H1 (cell line): ENCODE measurements around the gene LGALS16. TPM values are rescaled to one million over a fixed set of nuclear protein-coding genes. Genes with fewer than 3 reads are reported as not detected.

Experiments
- CTCF ChIA-PET: fragments of 300-600 bp; sonication (Branson Sonifier 250); formaldehyde crosslinking; loops from one replicate; lab custom pipeline; 2021; ENCODE audit not compliant: partially characterized antibody; lab: Charles Lee
- POLR2A ChIA-PET: fragments of 300-600 bp; sonication (Branson Sonifier 250); formaldehyde crosslinking; loops from one replicate; lab custom pipeline; 2021; ENCODE audit warnings: inconsistent platforms; ENCODE audit not compliant: partially characterized antibody; lab: Charles Lee
- DNase-seq, 2 experiments: peaks; one replicate each; pipeline versions ENCODE4 v3.0.0 to v3.0.0-alpha.2; 2010 to 2022; ENCODE audit warnings: low spot score in 2 of 2, low read depth in 1 of 2, mixed read lengths in 1 of 2
- FAIRE-seq: peaks from 2 replicates; lab custom pipeline; 2011; peaks lifted over from hg19 to GRCh38; lab: Jason Lieb, UNC
- H2AFZ ChIP-seq: 2 replicates; pipeline ENCODE4 v1.8.1; 2012; ENCODE audit warnings: low read length, inconsistent platforms
- H2AK5ac ChIP-seq: 2 replicates; pipeline ENCODE4 v1.6.1; 2013; ENCODE audit warnings: low read depth, low read length
- H2BK120ac ChIP-seq: replicated peaks from 2 replicates; pipeline ENCODE3; 2013; ENCODE audit warnings: low read depth, low read length, inconsistent platforms
- H2BK12ac ChIP-seq: 2 replicates; pipeline ENCODE4 v1.6.1; 2013; ENCODE audit warnings: low read depth, low read length
- H2BK15ac ChIP-seq: 2 replicates; pipeline ENCODE4 v1.6.1; 2013; ENCODE audit warnings: low read length
- H2BK20ac ChIP-seq: 2 replicates; pipeline ENCODE4 v1.6.1; 2013; ENCODE audit warnings: low read length
- H2BK5ac ChIP-seq: 2 replicates; pipeline ENCODE4 v1.6.1; 2013; ENCODE audit warnings: low read depth, low read length
- H3K14ac ChIP-seq: 2 replicates; pipeline ENCODE4 v1.6.1; 2013; ENCODE audit warnings: inconsistent platforms; ENCODE audit not compliant: insufficient read length
- H3K18ac ChIP-seq: 2 replicates; pipeline ENCODE4 v1.6.1; 2013; ENCODE audit warnings: low read length; ENCODE audit errors: extremely low read depth
- H3K23ac ChIP-seq: 2 replicates; pipeline ENCODE4 v1.6.1; 2013; ENCODE audit warnings: inconsistent platforms; ENCODE audit not compliant: insufficient read length
- H3K23me2 ChIP-seq: 2 replicates; pipeline ENCODE4 v1.6.1; 2013; ENCODE audit warnings: low read depth, low read length
- H3K27ac ChIP-seq: 2 replicates; pipeline ENCODE4 v1.6.1; 2011; ENCODE audit warnings: low read depth, low read length, inconsistent platforms
- H3K27me3 ChIP-seq, 4 experiments: replicated peaks in 1 of 4; 1 replicate in 1 of 4; 2 replicates in 3 of 4; pipeline versions ENCODE4 v1.6.1 to v1.8.1; 2011 to 2013; ENCODE audit warnings: low read length in 3 of 4, mild to moderate bottlenecking in 3 of 4, inconsistent platforms in 2 of 4, mixed read lengths in 2 of 4, moderate library complexity in 1 of 4; ENCODE audit not compliant: control insufficient read depth in 3 of 4, insufficient read depth in 3 of 4; ENCODE audit errors: extremely low read depth in 1 of 4
- H3K36me3 ChIP-seq, 4 experiments: 2 replicates each; pipeline versions ENCODE4 v1.6.1 to v1.8.1; 2011 to 2013; ENCODE audit warnings: mild to moderate bottlenecking in 4 of 4, low read length in 3 of 4, moderate library complexity in 2 of 4, control low read depth in 1 of 4, inconsistent platforms in 1 of 4; ENCODE audit not compliant: insufficient read depth in 4 of 4, control insufficient read depth in 2 of 4
- H3K4ac ChIP-seq: replicated peaks from 2 replicates; pipeline ENCODE3; 2013; ENCODE audit warnings: low read length, low read depth, mixed read lengths, inconsistent platforms; ENCODE audit not compliant: insufficient read length
- H3K4me1 ChIP-seq, 4 experiments: replicated peaks in 1 of 4; 1 replicate in 1 of 4; 2 replicates in 3 of 4; pipeline versions ENCODE4 v1.6.1 to v1.8.1; 2011 to 2013; ENCODE audit warnings: low read length in 3 of 4, inconsistent platforms in 2 of 4, mixed read lengths in 1 of 4; ENCODE audit not compliant: insufficient read depth in 4 of 4, control insufficient read depth in 3 of 4
- H3K4me2 ChIP-seq, 2 experiments: 2 replicates each; pipeline versions ENCODE4 v1.6.1 to v1.8.1; 2011 to 2013; ENCODE audit warnings: low read depth in 2 of 2, low read length in 2 of 2, control low read depth in 1 of 2, inconsistent platforms in 1 of 2, mild to moderate bottlenecking in 1 of 2; ENCODE audit not compliant: insufficient read depth in 1 of 2
- H3K4me3 ChIP-seq, 4 experiments: fragments of 200-600, 300-600 bp in 1 of 4; sonication (generic), shearing (Covaris generic), sonication (Bioruptor Twin) in 1 of 4; 2 replicates each; pipeline versions ENCODE4 v1.5.1 to v1.8.1; 2011 to 2016; ENCODE audit warnings: low read length in 4 of 4, low read depth in 3 of 4, control low read depth in 2 of 4, inconsistent platforms in 2 of 4, mild to moderate bottlenecking in 2 of 4, mixed read lengths in 1 of 4, moderate library complexity in 1 of 4; ENCODE audit not compliant: insufficient read depth in 2 of 4; ENCODE audit errors: extremely low read depth in 1 of 4
- H3K56ac ChIP-seq: replicated peaks from 2 replicates; pipeline ENCODE3; 2013; ENCODE audit warnings: low read depth, mild to moderate bottlenecking, mixed read lengths, low read length, inconsistent platforms; ENCODE audit not compliant: insufficient read length
- H3K79me1 ChIP-seq: 2 replicates; pipeline ENCODE4 v1.6.1; 2013; ENCODE audit warnings: low read depth, low read length, control low read depth
- H3K79me2 ChIP-seq, 2 experiments: 2 replicates each; pipeline versions ENCODE4 v1.6.1 to v1.8.1; 2012 to 2013; ENCODE audit warnings: low read length in 2 of 2, mild to moderate bottlenecking in 2 of 2, inconsistent platforms in 1 of 2; ENCODE audit not compliant: insufficient read depth in 2 of 2, control insufficient read depth in 1 of 2
- H3K9ac ChIP-seq, 4 experiments: replicated peaks in 1 of 4; 1 replicate in 1 of 4; 2 replicates in 3 of 4; pipeline versions ENCODE4 v1.6.1 to v1.8.1; 2011 to 2013; ENCODE audit warnings: low read depth in 3 of 4, low read length in 3 of 4, control low read depth in 2 of 4, mild to moderate bottlenecking in 2 of 4, moderate library complexity in 2 of 4, inconsistent platforms in 1 of 4; ENCODE audit errors: extremely low read depth in 1 of 4
- H3K9me3 ChIP-seq, 2 experiments: 2 replicates each; pipeline versions ENCODE4 v1.6.1 to v1.8.1; 2012 to 2013; ENCODE audit warnings: mild to moderate bottlenecking in 2 of 2, moderate library complexity in 2 of 2, control low read depth in 1 of 2, inconsistent platforms in 1 of 2, low read depth in 1 of 2, low read length in 1 of 2, mixed read lengths in 1 of 2; ENCODE audit not compliant: insufficient read depth in 2 of 2
- H4K20me1 ChIP-seq, 2 experiments: replicated peaks in 1 of 2; 2 replicates each; pipeline versions ENCODE3 to v1.8.1; 2011 to 2013; ENCODE audit warnings: inconsistent platforms in 2 of 2, low read length in 2 of 2, mild to moderate bottlenecking in 1 of 2; ENCODE audit not compliant: insufficient read depth in 2 of 2, control insufficient read depth in 1 of 2
- H4K5ac ChIP-seq: 2 replicates; pipeline ENCODE4 v1.6.1; 2013; ENCODE audit warnings: low read length, low read depth, mixed read lengths, inconsistent platforms; ENCODE audit not compliant: insufficient read length
- H4K8ac ChIP-seq: 2 replicates; pipeline ENCODE4 v1.8.0; 2013; ENCODE audit warnings: mild to moderate bottlenecking, moderate library complexity, low read length, inconsistent platforms; ENCODE audit not compliant: insufficient read depth; ENCODE audit errors: extremely low read depth
- H4K91ac ChIP-seq: replicated peaks from 2 replicates; pipeline ENCODE3; 2013; ENCODE audit warnings: low read length, mixed read lengths, inconsistent platforms; ENCODE audit not compliant: insufficient read length
- BCL11A ChIP-seq, 2 experiments: IDR thresholded peaks; one replicate each; pipeline ENCODE4 v1.6.1; 2011; ENCODE audit warnings: low read depth in 2 of 2, low read length in 2 of 2, mild to moderate bottlenecking in 2 of 2
- BRCA1 ChIP-seq: IDR thresholded peaks from 2 replicates; pipeline ENCODE4 v1.6.1; 2012; ENCODE audit warnings: low read depth, low read length, improper control_type of control experiment
- EGR1 ChIP-seq: IDR thresholded peaks from 2 replicates; pipeline ENCODE4 v1.6.1; 2011; ENCODE audit warnings: low read depth, low read length, borderline replicate concordance
- HDAC6 ChIP-seq: IDR thresholded peaks from one replicate; pipeline ENCODE4 v1.7.1; 2012; ENCODE audit warnings: low read depth, mild to moderate bottlenecking, inconsistent platforms, low read length, moderate library complexity
- JUND ChIP-seq: IDR thresholded peaks from 2 replicates; pipeline ENCODE4 v1.6.1; 2011; ENCODE audit warnings: mild to moderate bottlenecking, improper control_type of control experiment, low read length
- KDM5A ChIP-seq: fragments of 200-600 bp; IDR thresholded peaks from 2 replicates; pipeline ENCODE4 v1.7.1; 2012; ENCODE audit warnings: mild to moderate bottlenecking, low read length, inconsistent platforms, mixed read lengths
- POLR2A ChIP-seq, 2 experiments: IDR thresholded peaks; 1 replicate in 1 of 2; 2 replicates in 1 of 2; pipeline ENCODE4 v1.6.1; 2011; ENCODE audit warnings: low read depth in 2 of 2, low read length in 2 of 2, mild to moderate bottlenecking in 2 of 2; ENCODE audit errors: control extremely low read depth in 1 of 2
- POU5F1 ChIP-seq: IDR thresholded peaks from 2 replicates; pipeline ENCODE4 v1.6.1; 2011; ENCODE audit warnings: low read depth, mild to moderate bottlenecking, low read length, moderate library complexity
- SP1 ChIP-seq: IDR thresholded peaks from 2 replicates; pipeline ENCODE4 v1.6.1; 2011; ENCODE audit warnings: low read depth, low read length
- TAF7 ChIP-seq: optimal IDR thresholded peaks from 2 replicates; pipeline ENCODE3; 2011; ENCODE audit warnings: low read depth, mild to moderate bottlenecking, inconsistent platforms, low read length, moderate library complexity, borderline replicate concordance
- WGBS, 2 experiments: shearing (Covaris generic) in 1 of 2; methylation state at CpG; one replicate each; pipeline versions ENCODE4 v1.1.6 to v1.1.7; 2013 to 2015; ENCODE audit warnings: low lambda C conversion rate in 2 of 2, mixed read lengths in 2 of 2, inconsistent platforms in 1 of 2, low coverage in 1 of 2, missing lambda C conversion rate in 1 of 2; ENCODE audit not compliant: insufficient replicate concordance in 2 of 2, insufficient coverage in 1 of 2, insufficient read length in 1 of 2; ENCODE audit errors: extremely low coverage in 1 of 2, missing lambda C conversion rate in 1 of 2; 5-methylcytosine and 5-hydroxymethylcytosine counted together
- polyA plus RNA-seq, 7 experiments: library from polyadenylated mRNA; depleted of rRNA in 3 of 7; stranded (reverse) in 5 of 7; unstranded in 2 of 7; fragments of >200 nt in 5 of 7; fragments of 200-250 nt in 2 of 7; gene quantifications; 1 replicate in 5 of 7; 2 replicates in 1 of 7; 4 replicates in 1 of 7; pipeline versions ENCODE4 v1.2.1 to v1.2.3, GENCODE V29; 2011 to 2013; ENCODE audit warnings: missing spikeins in 2 of 7, mixed read lengths in 2 of 7
- total RNA-seq: library from RNA; stranded (reverse); fragmentation: NEBNext Ultra II Directional; extraction: Animal tissue kit (Norgen Biotek cat#: 25700); gene quantifications from 2 replicates; pipeline ENCODE4 v1.2.1, GENCODE V29; 2021
- TF ChIP-seq, protein P1 (sequence below), 3 experiments: IDR thresholded peaks; 1 replicate in 2 of 3; 2 replicates in 1 of 3; pipeline versions ENCODE4 v1.5.1 to v1.6.1; 2011; ENCODE audit warnings: low read length in 3 of 3, mild to moderate bottlenecking in 3 of 3, inconsistent platforms in 2 of 3, low read depth in 1 of 3, moderate library complexity in 1 of 3; ENCODE audit not compliant: insufficient read depth in 1 of 3; ENCODE audit errors: control extremely low read depth in 1 of 3
- TF ChIP-seq, protein P2 (sequence below): IDR thresholded peaks from 2 replicates; pipeline ENCODE4 v1.6.1; 2011; ENCODE audit warnings: low read depth, mild to moderate bottlenecking, low read length; ENCODE audit not compliant: insufficient read depth

The LGALS16 gene
- total and polyA plus RNA-seq, 2 of the 8 experiments (the other 6 are each of a cell fraction or from before 2014, with no cell fraction given), result not detected

DNA sequence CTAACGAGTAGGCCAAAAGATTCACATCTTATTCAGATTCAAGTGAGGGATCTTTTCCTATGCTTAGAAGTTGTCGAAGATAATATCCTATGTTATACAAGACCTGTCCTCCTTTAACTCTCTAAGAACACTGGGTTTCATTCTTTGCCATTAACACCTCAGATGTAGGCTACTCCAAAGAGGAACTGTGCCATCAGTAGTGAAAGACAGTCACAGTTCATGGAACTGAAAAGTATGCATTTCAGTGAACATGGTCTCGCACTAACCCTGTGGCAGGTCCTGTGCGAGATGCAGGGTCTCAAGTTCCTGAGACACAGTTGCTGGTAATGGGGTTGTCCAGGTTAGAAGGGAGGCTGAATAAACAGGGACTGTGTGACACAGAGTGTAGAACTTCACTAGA is 4.1 kb downstream of the LGALS16 start:
- no peak overlapping the region for H3K4me3 ChIP-seq
- no peak overlapping the region for H3K18ac ChIP-seq
- H3K79me2 ChIP-seq, result no peaks in the 10 kb centered on the region
- H4K91ac ChIP-seq, result no peak overlapping the region
- FAIRE-seq (no peak), DNase-seq (no peak)
- no peak overlapping the region for H3K56ac ChIP-seq
- H2BK20ac ChIP-seq, result no peak overlapping the region
- no peak overlapping the region for H4K8ac ChIP-seq
- no peak overlapping the region for H4K5ac ChIP-seq
- H3K9ac ChIP-seq, result no peak overlapping the region
- no peak overlapping the region for H3K27ac ChIP-seq
- no peak overlapping the region for H2BK15ac ChIP-seq
- CTCF ChIA-PET, result no interaction called here
- POLR2A ChIA-PET, result no interaction called here
- H3K27me3 ChIP-seq, result no peaks in the 10 kb centered on the region
- H3K9me3 ChIP-seq, result no peaks in the 10 kb centered on the region
- no peak overlapping the region for H2BK5ac ChIP-seq
- WGBS, 2 experiments, result 93% methylated on average over 4 of the region's 4 CpGs; no CpG with 5 or more reads in 1 of the 2 experiments
- H3K36me3 ChIP-seq, result no peaks in the 10 kb centered on the region
- H2BK12ac ChIP-seq, result no peak overlapping the region
- H3K23ac ChIP-seq, result no peak overlapping the region
- no peak overlapping the region for H3K14ac ChIP-seq
- H4K20me1 ChIP-seq, result no peaks in the 10 kb centered on the region
- H2AFZ ChIP-seq, result no peak overlapping the region
- no peak overlapping the region for H3K4ac ChIP-seq
- no peak overlapping the region for H2AK5ac ChIP-seq
- H3K79me1 ChIP-seq, result no peaks in the 10 kb centered on the region
- H3K23me2 ChIP-seq, result no peaks in the 10 kb centered on the region
- H3K4me2 ChIP-seq, result no peak overlapping the region
- H3K4me1 ChIP-seq, result no peaks in the 10 kb centered on the region
- H2BK120ac ChIP-seq, result no peak overlapping the region
- no peak for TF ChIP-seq POLR2A (IDR thresholded peaks at IDR 0.05; ENCODE audit: control extremely low read depth in 1 of 2, low read depth in 2 of 2, low read length in 2 of 2)
- no peak for TF ChIP-seq SP1
- TF ChIP-seq HDAC6, result no peak
- no peak for TF ChIP-seq BRCA1
- TF ChIP-seq, protein P1, sequence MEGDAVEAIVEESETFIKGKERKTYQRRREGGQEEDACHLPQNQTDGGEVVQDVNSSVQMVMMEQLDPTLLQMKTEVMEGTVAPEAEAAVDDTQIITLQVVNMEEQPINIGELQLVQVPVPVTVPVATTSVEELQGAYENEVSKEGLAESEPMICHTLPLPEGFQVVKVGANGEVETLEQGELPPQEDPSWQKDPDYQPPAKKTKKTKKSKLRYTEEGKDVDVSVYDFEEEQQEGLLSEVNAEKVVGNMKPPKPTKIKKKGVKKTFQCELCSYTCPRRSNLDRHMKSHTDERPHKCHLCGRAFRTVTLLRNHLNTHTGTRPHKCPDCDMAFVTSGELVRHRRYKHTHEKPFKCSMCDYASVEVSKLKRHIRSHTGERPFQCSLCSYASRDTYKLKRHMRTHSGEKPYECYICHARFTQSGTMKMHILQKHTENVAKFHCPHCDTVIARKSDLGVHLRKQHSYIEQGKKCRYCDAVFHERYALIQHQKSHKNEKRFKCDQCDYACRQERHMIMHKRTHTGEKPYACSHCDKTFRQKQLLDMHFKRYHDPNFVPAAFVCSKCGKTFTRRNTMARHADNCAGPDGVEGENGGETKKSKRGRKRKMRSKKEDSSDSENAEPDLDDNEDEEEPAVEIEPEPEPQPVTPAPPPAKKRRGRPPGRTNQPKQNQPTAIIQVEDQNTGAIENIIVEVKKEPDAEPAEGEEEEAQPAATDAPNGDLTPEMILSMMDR (IDR thresholded peaks at IDR 0.05; ENCODE audit: control extremely low read depth in 1 of 3, insufficient read depth in 1 of 3, low read depth in 1 of 3, low read length in 3 of 3), result no peak
- TF ChIP-seq BCL11A (IDR thresholded peaks at IDR 0.05; ENCODE audit: low read depth in 2 of 2, low read length in 2 of 2), result no peak
- TF ChIP-seq POU5F1, result no peak
- TF ChIP-seq JUND, result no peak
- TF ChIP-seq, protein P2, sequence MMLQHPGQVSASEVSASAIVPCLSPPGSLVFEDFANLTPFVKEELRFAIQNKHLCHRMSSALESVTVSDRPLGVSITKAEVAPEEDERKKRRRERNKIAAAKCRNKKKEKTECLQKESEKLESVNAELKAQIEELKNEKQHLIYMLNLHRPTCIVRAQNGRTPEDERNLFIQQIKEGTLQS, result no peak
- TF ChIP-seq EGR1, result no peak
- TF ChIP-seq KDM5A, result no peak
- no peak for TF ChIP-seq TAF7
